HG03175 (cell line): ENCODE data around the gene ARMCX4.
"Not testable (repeated sequence)": the region's sequence is repeated elsewhere in the genome, so short reads cannot be mapped to it uniquely, and the experiment has no call there.

Source experiments
- ATAC-seq: cut with Tn5 transposase; IDR thresholded peaks from one replicate; pipeline ENCODE4 v1.9.1; 2021; ENCODE audit warnings: mild to moderate bottlenecking, moderate library complexity; ENCODE audit not compliant: unreplicated experiment

The ARMCX4 gene

GRCh38 chrX:101485212-101485949 lies at the start of gene ARMCX4:
TSS of gene ARMCX4 (plus strand) at chrX:101485456. CDS start at chrX:101488590, 3,134 bp downstream.
- no peak for ATAC-seq

- ATAC-seq: no peak
Measured at GRCh38 chrX:101442085-101442484, 43.2 kb upstream of the ARMCX4 start.

- no peak for ATAC-seq
Measured at GRCh38 chrX:101449279-101449678, 36.0 kb upstream of the ARMCX4 start.

GRCh38 chrX:101450085-101450484 lies 35.2 kb upstream of the ARMCX4 start:
- no peak for ATAC-seq

GRCh38 chrX:101450961-101451360 lies 34.3 kb upstream of the ARMCX4 start:
- no peak for ATAC-seq

- no peak for ATAC-seq
Measured at GRCh38 chrX:101452056-101452455, 33.2 kb upstream of the ARMCX4 start.

GRCh38 chrX:101460669-101461068 lies 24.6 kb upstream of the ARMCX4 start:
- ATAC-seq: no peak

GRCh38 chrX:101462892-101463291 lies 22.4 kb upstream of the ARMCX4 start:
- ATAC-seq: no peak

- no peak for ATAC-seq
Measured at GRCh38 chrX:101478366-101478765, 6.9 kb upstream of the ARMCX4 start.

GRCh38 chrX:101482296-101482695 lies 3.0 kb upstream of the ARMCX4 start:
- no peak for ATAC-seq

- ATAC-seq: no peak
Measured at GRCh38 chrX:101483705-101484104, 1.6 kb upstream of the ARMCX4 start.

- ATAC-seq: no peak
Measured at GRCh38 chrX:101484135-101484534, 1.1 kb upstream of the ARMCX4 start.

- no peak for ATAC-seq
Measured at GRCh38 chrX:101488796-101489195, 3.5 kb downstream of the ARMCX4 start.

GRCh38 chrX:101491943-101492342 lies 6.7 kb downstream of the ARMCX4 start:
- no peak for ATAC-seq

- ATAC-seq: no peak
Measured at GRCh38 chrX:101493225-101493624, 8.0 kb downstream of the ARMCX4 start.

- ATAC-seq: not testable (repeated sequence)
Measured at GRCh38 chrX:101502929-101503328, 17.7 kb downstream of the ARMCX4 start.

- ATAC-seq: no peak
Measured at GRCh38 chrX:101507372-101507771, 22.1 kb downstream of the ARMCX4 start.

- ATAC-seq: no peak
Measured at GRCh38 chrX:101507986-101508385, 22.7 kb downstream of the ARMCX4 start.

GRCh38 chrX:101530944-101531343 lies 45.7 kb downstream of the ARMCX4 start:
- no peak for ATAC-seq
